KG1 (cell line): ENCODE results near the gene DBH.
"Not testable (repeated sequence)": the region's sequence is repeated elsewhere in the genome, so short reads cannot be mapped to it uniquely, and the experiment has no call there.

Experiments used
- DNase-seq: peaks from one replicate; lab custom pipeline; 2025; lab: John Stamatoyannopoulos, UW

Gene DBH

GRCh38 chr9:133666387-133666786, 30.2 kb downstream of the DBH start:
- no peak for DNase-seq

GRCh38 chr9:133666845-133667244, 30.7 kb downstream of the DBH start:
- no peak for DNase-seq

- no peak for DNase-seq
Measured at GRCh38 chr9:133667759-133668450, 31.7 kb downstream of the DBH start.

DNA sequence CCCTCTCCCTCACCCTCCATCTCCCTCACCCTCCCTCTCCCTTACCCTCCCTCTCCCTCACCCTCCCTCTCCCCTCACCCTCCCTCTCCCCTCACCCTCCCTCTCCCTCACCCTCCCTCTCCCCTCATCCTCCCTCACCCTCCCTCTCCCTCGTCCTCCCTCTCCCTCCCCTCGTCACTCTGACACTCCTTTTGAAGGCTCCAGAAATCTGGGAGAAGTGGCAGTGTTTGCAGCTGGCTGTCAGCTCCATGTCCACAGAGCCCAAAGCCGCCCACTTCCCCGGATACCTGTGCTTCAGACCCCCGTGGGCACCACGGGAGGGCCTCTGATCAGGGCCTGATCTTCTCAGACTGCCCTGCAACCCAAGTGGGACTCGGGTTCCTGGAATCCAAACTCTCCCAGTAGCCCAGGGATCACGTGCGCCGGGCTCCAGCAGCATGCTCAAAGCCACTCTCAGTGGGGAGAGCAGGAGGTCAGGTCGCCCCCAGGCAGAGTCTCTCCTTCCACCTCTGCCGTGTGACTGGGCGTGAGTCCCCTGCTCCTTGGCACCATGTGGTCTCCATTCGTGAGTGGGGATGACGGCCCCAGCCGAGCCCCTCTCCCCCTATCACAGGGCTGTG, 33.1 kb downstream of the DBH start:
- no peak for DNase-seq

- DNase-seq, result no peak
Measured at GRCh38 chr9:133670466-133670865, 34.3 kb downstream of the DBH start.

GRCh38 chr9:133671371-133671770, 35.2 kb downstream of the DBH start:
- DNase-seq, result no peak

DNA sequence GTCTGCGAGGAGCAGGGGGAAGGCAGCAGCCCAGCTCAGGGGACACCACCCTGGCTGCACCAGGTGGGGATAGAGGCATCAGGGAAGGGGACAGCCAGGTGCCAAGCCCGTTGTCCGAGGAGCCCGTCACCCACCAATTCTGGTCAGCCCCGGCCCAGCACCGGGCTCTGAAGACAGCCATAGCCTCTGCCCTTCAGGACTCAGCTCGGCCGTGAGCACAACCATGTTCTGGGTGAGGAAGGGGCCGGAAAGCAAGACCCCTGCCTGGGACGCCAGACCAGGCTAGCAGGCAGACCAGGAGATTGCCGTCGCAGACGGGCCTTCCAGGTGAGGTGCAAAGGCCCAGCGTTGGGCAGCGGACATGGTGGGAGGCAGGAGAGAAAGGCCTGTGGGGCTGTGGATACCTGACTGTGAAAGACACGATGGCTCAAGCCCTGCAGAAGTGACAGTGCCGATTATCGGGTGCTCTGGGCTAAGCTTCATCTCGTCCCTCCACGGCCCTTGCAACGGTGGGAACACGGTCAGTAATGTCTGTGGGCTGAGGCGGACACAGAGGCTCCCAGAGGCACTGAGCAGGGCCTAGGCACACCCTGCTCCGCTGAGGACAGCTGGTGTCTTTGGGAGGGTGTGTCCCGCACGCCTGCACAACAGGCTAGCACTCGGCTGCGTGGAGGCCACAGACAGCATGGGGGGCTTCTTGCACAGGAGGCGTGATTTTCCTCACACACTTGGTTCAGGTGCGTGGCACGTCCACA, 36.5 kb downstream of the DBH start:
- no peak for DNase-seq

DNA sequence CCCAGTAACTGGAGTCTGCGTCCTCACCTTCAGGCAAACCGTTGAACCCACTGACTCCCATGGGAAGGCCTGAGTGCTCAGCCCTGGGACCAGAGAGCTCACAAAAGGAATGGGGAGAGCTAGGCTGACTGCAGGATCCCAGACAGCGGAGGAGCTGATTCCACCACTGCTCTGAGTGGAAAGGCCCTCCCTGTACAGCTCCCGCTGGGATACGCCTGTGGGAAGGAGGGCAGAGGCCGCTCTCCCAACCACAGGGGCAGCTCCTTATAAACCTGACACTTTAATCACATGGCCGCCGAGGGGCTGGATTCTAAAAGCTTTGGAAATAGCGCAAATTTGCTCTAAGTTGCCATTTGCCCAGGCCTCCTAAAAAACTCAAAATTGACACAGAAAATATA, 37.1 kb downstream of the DBH start:
- no peak for DNase-seq

DNA sequence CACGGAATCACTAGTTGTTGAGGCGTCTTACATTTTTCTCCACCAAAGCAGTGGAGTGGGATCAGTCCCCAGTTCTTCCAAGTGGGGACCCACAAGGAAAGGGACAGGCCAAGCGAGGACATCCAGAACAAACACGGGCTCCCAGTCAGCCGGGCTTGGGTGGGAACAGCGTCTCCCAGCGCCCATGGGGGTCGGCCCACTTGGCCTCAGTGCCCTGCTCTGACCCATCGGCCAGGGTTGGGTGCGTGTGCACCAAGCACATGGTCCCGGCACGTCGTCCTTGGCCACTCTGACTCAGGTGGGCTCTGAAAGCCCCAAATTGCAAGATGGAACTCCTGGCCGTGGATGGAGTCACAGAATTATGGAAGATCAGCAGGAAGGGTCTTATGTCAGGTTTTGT, 37.9 kb downstream of the DBH start:
- no peak for DNase-seq

DNA sequence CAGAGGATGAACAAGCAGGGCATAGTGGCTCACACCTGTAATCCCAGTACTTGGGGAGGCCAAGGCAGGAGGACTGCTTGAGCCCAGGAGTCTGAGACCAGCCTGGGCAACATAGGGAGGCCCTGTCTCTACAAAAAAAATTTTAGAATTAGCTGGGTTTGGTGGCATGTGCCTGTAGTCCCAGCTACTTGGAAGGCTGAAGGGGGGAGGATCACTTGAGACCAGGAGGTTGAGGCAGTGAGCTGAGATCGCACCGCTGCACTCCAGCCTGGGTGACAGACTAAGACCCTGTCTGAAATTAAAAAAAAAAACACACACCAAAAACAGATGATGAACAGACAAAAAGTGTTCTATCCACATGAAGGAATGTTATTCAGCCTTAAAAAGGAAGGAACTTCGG, 39.6 kb downstream of the DBH start:
- not testable (repeated sequence) for DNase-seq

DNA sequence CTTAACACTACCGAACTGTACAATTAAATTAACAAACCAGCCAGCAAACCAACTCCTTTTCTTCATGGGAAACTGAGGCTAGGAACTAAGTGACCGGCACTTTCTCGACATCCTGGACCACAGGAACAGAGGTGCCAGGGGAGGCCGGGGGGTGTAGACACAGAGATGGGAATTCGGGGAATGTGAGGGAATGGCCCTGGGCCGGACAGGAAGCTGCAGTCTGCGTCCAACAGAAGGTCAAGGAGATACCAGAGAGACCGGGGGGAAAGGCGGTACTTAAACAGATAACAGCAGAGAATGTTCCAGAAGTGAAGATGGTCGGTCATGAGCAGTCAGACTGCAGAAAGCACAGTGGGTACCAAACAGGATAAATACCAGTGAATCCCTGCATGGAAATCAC, 40.3 kb downstream of the DBH start:
- no peak for DNase-seq

DNA sequence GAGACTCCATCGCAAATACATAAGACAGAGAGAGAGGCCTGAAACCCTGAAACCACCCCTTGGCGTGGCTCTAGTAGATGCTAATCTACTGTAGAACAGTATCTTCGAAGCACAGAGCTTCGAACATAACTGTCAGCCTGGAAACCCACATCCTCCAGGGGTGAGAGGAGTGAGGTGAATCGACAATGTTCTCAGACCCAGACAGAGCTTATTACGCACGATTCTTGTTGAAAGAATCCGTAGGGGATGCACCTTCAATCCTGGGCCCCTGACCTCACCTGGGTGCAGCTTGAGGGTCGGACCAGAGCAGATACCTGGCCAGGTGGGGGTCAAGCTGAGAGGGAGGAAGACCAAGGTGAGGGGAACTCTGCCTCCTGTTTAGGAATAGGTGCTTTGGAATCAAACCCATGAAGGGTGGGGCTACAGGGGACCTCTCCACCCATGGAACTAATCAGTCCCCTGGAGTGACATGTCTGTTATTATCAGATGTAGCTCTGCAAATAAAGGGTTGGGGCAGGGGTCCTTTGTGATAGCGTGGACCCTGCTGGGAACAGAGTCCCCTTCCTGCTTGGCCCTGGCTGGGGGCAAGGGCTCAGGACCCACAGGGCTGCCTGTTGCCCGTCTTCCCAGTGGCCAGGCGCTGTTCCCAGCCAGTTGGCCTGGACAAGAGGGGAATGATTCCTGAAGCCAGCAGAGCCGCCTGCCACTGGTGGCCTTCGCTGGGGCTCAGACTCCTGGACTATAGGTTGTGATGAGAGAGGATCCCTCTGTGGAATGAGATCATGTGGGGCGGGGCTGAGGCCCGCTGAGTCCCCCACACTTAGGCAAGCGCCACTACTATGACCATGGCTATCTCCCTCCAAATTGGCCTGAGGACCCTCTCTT, 41.2 kb downstream of the DBH start:
- DNase-seq, result no peak

DNA sequence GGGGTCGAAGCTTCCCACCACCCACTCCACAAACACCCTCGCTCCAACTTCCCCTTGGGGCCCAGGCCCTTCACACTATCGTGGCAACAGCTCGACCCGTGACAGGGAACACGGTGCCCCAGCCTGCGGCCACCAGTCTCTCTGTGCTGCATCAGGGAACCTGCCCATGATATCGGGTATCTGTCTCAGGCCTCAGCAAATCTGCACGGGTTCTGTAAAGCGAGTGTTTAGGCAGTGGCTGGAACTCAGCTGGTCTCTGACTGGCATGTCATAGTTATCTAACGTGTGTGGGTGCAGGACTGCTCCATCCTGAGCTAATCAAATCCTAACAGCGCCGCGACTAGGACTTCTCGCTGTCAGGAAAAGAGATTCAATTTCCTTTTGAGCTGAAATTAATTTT, 42.9 kb downstream of the DBH start:
- no peak for DNase-seq

- no peak for DNase-seq
Measured at GRCh38 chr9:133679466-133680061, 43.4 kb downstream of the DBH start.

- DNase-seq, result no peak
Measured at GRCh38 chr9:133680250-133680975, 44.2 kb downstream of the DBH start.

DNA sequence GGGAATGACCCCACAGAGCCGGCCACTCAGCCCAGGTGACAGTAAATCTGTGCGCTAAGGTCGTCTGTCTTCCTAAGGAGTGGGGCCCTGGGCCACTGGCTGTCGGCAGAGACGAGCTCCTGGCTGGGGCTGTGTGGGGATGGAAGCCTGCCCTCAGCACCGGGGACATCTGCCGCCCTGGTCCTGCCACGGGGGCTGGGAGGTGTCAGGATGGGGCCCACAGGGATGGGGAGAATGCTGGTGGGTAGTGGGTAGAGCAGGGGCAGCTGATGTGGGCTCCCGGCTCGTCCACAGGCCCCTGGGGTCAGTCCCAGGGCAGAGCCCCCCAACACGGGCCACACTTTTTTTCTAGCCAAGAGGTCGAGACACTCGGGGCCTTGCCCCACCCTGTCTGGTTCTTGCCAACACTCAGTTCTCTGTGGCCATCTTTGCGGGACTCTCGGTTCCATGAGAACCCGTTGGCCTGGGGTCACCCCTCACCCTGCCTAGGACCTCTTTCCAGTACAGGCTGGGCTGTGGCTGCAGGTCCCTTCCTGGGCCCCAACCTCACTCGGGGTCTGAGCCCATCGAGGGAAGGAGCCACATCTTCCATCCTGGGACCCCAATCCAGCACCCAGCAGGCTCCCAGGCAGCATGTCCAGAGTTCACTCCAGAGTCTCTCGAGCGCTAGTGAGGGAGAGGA, 45.0 kb downstream of the DBH start:
- no peak for DNase-seq

DNA sequence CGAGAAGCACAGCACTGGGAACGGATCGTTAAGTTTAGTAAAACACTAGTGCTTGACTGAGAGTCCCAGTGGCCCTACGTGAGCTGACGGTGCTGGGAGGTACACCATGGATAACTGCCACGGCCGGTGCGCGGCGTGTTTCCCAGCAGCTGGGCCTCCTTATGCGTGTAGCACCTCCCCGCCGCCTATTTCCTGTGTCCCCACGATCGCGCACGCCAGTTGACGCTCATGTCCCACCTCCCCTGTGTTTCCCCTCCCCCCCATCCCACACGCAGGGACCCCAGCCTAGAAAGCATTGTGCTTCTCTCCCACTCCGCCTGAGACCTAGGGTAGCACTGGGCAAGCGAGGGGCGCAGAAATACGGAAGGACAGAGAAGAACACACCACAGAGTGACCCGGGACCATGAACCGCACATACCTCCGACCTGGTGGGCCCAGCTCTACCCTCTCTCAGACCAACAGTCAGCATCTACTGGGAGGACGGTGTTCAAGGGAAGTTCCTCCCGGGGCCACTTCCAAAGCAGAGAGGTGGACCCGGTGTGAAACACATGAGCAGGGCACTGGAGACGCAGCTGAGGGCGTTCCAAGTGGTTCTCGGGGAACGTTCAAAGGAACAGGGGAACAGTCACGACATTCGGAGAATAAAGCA, 45.6 kb downstream of the DBH start:
- no peak for DNase-seq

DNA sequence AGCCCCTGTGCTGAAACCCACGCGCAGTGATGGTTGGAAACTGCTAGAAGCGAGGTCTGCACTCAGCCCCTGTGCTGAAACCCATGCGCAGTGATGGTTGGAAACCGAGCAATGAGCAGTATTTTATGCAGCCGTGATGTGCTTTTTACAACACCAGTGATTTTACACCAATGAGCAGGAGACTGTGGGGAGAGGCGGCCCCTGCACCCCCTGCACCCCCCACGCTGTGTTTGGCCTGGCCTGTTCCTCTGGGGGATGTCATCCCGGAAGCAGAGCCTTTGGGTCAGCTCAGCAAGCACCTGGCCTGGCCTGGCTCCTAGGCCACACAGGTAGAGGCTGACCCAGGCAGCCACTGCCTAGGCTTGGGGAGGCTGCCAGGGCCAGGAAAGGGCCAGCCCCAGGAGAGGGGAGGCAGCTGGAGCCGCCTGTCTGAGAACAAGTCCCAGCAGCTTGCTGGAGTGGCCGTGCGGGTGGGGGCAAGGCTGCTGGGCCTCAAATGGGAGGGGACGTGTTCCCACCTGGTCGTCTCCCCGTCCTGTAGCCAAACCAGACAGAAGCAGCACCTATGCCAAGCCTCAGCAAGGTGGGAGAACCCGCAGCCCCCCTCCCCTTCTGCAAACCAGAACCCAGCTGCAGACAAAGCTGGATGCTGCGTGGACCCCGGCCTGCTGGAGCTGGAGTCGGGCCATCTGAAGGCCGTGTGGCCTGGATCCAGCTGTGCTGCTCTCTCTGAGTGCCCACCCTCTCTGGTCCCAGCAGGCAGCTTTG, 46.8 kb downstream of the DBH start:
- no peak for DNase-seq

GRCh38 chr9:133683586-133684120, 47.5 kb downstream of the DBH start:
- no peak for DNase-seq
